ENCODE results near the gene MRTFB.

MRTFB gene

GRCh38 chr16:14196011-14196410 lies 124.9 kb downstream of the MRTFB start:
- no peak for DNase-seq

GRCh38 chr16:14196539-14196938 lies 125.4 kb downstream of the MRTFB start:
- DNase-seq = no peak

DNA sequence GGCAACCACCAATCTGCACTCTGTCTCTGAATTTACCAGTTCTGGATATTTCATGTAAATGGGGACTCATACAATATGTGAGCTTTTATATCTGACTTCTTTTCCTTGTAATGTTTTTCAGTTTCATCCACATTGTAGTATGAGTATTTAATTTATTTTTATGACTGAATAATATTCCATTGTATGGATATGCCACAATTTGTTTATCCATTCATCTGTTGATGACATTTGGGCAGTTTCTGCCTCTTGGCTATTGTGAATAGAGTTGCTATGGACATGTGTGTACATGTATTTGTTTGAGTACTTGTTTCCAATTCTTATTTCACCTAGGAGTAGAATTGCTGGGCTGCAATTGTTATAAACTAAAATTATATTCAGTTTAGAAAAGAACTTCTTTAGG lies 126.9 kb downstream of the MRTFB start:
- no peak for DNase-seq

DNA sequence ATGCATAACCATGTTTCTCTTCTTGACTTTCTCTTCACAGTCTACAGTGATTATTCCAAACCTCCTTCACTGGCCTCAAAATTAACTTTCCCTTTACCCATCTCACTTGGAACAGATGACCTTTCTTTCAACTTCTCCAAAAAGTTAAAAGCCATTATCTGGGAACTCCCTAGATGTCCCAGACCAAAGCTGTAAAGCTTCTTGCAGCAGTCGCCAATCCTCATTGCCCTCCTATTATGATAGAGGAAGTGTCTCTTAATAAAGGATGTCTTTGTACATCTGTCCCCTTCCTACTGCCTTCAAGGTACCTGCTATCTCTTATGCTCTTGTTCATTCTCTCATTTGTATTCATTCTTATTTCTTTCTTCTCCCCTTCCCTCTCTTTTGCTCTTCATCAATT lies 127.5 kb downstream of the MRTFB start:
- no peak for DNase-seq

DNA sequence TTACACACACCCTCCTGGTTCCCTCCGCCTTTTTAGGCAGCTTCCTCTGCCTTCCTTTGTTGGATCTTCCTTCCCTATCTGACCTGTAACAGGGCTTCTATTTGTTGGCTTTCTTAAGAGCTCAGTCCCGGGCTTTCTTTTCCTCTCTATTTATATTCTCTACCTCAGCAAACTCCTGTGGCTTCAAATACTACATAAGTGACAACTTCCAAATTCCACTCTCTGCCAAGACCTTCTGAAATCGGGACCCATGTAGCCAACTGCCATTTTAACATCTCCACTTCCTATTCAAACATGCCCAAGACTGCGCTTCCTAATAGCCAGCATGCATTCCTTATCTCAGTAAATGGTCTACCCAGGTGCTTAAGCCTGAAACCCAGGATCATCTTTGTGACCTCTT lies 128.1 kb downstream of the MRTFB start:
- DNase-seq = no peak

GRCh38 chr16:14199624-14200023 lies 128.5 kb downstream of the MRTFB start:
- DNase-seq = no peak

- no peak for DNase-seq
These were observed 131.0 kb downstream of the MRTFB start for GRCh38 chr16:14202095-14202494.

DNA sequence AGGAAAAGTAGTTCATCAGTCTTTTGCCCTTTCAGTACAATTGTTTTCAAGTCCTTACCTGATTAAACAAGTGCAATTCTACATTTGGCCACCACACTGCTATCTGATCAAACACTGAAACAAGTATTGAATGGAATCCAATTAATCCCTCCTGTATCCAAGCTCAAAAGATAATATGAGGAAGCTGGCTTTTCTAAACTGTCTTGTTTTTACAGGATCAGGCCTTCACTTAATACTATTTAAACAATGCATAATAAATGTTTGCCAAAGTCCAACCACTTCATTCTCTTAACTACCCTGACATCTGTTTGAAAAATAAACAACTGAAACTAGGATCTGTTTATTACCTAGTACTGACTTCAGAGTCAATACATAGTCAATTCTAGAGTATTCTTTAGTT lies 131.6 kb downstream of the MRTFB start:
- peak; percentile 49 for DNase-seq

- DNase-seq = no peak
These were observed 132.0 kb downstream of the MRTFB start for GRCh38 chr16:14203166-14203565.

GRCh38 chr16:14205666-14206065 lies 134.5 kb downstream of the MRTFB start:
- no peak for DNase-seq

DNA sequence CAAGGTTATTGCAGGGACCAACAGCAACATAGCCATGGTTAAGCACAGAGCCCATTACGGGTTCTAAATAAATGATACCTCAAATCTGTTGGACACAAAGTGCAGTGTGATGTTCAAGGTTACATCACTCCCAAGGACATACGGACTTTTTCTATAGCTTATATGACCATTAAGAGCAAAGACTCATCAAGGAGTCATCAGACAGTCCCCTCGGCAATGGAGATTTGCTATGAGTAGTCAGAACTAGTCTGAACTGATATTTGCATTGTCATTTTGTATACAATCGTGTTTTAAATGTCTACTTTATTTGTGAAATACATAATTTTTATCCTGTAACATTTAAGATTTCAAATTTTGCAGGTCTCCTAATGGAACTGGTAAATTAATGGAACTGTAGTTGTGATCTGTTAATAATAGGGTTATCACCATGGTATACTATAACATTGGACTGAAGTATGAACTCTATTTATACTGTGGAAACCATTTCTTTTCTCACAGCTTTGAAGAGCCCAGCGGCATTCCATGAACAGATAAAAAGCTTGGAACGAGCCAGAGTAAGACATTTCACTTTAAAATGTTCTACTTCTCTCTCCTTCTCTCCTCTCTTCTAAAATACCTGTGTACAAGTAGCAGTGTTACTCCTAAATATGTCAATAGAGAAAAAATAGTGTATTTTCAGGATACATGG lies 140.9 kb downstream of the MRTFB start:
- DNase-seq = no peak

GRCh38 chr16:14215941-14216340 lies 144.8 kb downstream of the MRTFB start:
- no peak for DNase-seq

GRCh38 chr16:14219983-14220382 lies 148.9 kb downstream of the MRTFB start:
- DNase-seq = no peak

DNA sequence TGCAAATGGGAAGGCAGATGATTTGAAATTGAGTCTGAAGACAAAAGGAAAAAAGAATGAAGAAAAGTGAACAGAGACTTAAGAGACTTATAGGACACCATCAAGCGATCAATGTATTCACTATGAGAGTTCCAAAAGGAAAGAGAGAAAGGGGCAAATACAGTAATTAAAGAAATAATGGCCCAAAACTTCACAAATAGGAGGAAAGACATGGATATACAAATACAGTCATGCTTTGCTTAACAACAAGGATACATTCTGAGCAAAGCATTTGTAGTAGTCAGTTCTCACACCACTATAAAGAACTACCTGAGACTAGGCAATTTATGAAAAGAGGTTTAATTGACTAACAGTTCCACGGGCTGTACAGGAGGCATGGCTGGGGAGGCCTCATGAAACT lies 152.5 kb downstream of the MRTFB start:
- no peak for DNase-seq

DNA sequence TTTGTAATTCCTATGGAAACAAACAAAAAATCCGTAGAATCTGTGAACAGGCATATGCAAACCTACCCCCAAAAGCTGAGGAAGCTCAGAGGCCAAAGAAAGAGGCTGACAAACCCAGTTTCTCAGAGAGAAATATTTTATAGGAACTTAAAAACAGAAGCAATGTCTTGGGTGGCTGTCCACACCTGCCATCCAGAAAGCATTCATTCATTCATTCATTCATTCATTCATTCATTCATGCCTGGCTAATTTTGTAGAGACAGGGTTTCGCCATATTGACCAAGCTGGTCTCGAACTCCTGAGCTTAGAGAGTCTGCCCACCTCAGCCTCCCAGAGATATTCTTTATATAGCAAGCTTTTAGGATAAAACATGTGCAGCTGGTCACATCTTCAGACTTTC lies 154.3 kb downstream of the MRTFB start:
- DNase-seq = no peak

DNA sequence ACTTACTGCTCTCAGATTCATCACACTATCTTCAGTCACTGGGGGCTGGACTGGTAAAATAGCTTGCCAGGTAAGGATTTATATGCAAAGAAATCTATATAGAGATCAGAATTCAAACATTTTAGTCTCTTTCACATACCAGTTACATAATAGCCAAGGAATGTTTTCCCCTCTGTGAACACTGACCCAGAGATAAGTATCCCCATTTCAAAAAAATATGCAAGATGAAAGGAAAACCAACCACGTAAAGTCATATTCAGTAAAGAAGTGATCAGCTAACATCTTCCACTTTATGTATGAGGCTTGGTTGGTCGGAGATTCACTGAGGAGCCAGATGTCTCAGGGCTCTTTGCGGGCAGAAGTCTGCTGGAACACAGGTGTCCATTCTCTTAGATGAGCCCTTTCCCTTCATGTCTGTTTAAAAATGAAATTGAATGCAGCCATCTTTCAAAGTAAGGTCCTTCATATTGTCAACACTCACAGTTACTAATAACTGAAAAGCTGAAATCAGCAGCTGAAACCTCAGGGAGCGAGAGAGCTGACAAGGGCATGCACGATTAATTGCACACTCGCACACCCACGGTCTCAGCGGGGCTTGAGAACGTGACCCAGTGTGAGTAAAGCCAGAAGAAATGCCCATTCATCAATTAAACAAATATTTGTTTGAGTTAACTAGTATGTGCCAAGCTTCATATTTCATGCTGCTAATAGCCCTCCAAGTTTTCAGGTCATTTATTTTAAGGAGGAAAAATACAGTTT lies 161.2 kb downstream of the MRTFB start:
- peak; percentile 41 for DNase-seq

- no peak for DNase-seq
These were observed 165.3 kb downstream of the MRTFB start for GRCh38 chr16:14236401-14236800.

GRCh38 chr16:14238756-14239155 lies 167.6 kb downstream of the MRTFB start:
- no peak for DNase-seq

DNA sequence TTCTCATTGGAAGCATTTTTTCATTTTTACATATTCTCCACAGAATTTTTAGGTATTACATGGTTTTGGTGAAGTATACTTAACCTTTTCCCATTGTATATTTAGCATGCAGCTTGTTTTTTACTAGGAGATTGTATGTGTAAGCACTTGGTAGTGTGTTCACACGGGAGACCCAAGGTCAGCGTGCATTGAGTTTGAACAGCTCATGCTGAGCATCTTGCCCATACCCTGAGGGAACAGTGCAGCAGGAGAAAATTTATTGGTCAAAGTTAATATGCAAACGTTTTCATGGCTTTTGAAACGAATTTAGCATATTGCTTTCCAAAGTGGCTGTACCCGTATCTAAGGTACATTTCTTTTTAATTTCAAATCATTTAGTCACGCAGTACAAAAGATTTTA lies 168.7 kb downstream of the MRTFB start:
- no peak for DNase-seq

GRCh38 chr16:14240219-14240843 lies 169.2 kb downstream of the MRTFB start:
- no peak for DNase-seq

DNA sequence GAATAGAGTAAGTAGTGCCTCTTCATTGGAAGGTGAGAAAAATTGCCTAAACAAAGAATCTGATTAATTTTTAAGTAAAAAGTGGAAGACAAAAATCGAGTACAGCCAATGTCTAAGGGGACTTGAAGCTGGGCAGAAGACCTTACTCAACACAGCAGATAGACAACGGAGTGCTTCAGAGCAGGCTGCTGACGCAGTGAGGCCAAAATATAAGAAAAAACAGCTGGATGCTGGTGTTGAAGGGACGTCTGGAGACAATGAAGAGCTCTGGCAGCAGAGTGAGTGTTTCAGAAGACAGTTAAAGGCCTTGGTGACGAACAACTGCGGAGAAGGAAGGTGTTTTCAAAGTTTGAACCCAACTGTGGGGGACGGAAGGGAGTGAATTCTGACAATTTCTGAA lies 169.8 kb downstream of the MRTFB start:
- DNase-seq = no peak

DNA sequence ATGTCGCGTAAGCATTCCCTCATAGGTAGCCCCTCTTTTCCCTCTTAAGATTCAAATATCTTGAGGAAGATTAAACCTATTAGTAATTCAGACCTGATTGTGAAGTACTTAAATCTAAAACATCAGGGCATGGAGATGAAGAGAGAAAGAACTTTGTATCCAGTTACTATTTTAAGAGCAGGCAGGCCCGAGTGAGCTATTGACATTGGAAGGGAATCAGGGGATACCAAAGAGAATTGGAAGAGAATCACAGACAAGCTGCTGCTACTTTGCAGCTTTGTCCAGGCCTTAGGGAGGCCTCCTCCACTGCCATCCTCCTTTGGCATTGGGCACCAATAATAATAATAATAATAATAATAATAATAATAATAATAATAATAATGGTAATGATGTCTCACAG lies 170.5 kb downstream of the MRTFB start:
- no peak for DNase-seq

- DNase-seq = no peak
These were observed 171.7 kb downstream of the MRTFB start for GRCh38 chr16:14242769-14243168.
